Measurements from ENCODE around the gene VMP1. TPM values are rescaled to one million over a fixed set of nuclear protein-coding genes. Genes with fewer than 3 reads are reported as not detected.
"Not testable (repeated sequence)": the region's sequence is repeated elsewhere in the genome, so short reads cannot be mapped to it uniquely, and the experiment has no call there.

The VMP1 gene
- total and polyA plus RNA-seq, 2 of the 13 experiments (the other 11 are each of a cell fraction or from before 2014, with no cell fraction given) = 186 to 271 TPM

DNA sequence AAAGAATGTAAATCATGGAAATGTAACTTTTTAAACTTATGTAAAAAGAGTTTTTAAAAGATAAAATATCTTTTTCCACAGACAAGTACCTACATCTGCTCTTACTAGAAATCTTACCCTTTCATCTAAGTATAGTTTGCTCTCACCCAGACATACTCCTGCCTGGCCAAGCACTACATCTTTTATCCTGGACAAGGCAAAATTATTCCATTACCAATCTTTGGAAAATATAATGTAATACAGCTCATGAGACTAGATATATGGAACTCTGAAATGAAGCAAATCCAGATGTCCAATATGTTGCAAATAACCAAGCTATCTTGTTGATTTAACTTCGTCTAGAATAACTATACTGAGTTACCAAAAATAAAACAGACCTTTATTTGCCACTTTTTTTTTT, 50.0 kb downstream of the VMP1 start (continued):
- no peak for TF ChIP-seq ZSCAN9 (CRISPR knock-in tag; IDR thresholded peaks at IDR 0.05; ENCODE audit: borderline replicate concordance)
- no peak for TF ChIP-seq ZNF282 (IDR thresholded peaks at IDR 0.05; ENCODE audit: partially characterized antibody)

DNA sequence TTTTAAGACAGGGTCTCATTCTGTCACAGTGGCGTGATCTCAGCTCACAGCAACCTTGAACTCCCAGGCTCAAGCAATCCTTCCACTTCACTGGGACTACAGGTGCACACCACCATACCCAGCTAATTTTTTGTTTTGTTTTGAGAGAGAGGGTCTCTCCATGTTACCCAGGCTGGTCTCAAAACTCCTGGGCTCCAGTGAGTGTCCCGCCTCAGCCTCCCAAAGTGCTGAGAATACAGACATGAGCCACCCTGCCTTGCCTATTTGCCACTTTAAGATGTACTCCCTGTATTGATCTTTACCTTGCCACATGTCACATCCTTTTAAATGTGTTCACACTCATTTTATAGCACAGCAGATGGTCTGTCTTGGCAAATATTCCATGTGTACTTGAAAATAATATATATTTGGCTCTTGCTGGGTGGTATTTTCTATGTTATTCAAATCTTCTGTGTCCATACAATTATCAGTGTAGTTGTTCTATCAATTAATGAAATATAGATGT, 50.5 kb downstream of the VMP1 start:
- no peaks in the 10 kb centered on the region for H3K9me3 ChIP-seq (ENCODE audit: low read length)
- H3K36me3 ChIP-seq (replicated peaks in 1 of 2; ENCODE audit: control insufficient read depth in 1 of 2, insufficient read depth in 2 of 2, low read length in 2 of 2) = peaks cover 0 to 9% of the 10 kb centered on the region in 2 experiments; a peak in 2 of 5 replicates
- no peak overlapping the region for H2AFZ ChIP-seq (ENCODE audit: low read length)
- H3K4me1 ChIP-seq (ENCODE audit: insufficient read depth, low read length) = peaks cover 80% of the 10 kb centered on the region
- ATAC-seq (no peak), DNase-seq (ENCODE audit: low spot score) (no peak), FAIRE-seq (no peak)
- H3K27ac ChIP-seq (ENCODE audit: extremely low read length, insufficient read depth, low read length) = no peak overlapping the region
- H3K4me3 ChIP-seq (replicated peaks in 1 of 3; ENCODE audit: insufficient read depth in 1 of 3, low read depth in 2 of 3, low read length in 3 of 3) = no peak overlapping the region
- CTCF ChIA-PET (ENCODE audit: low intra/inter-chr PET ratio, low total read pairs) = no interaction called here
- no peaks in the 10 kb centered on the region for H3K27me3 ChIP-seq (ENCODE audit: control insufficient read depth in 1 of 2, insufficient read depth in 2 of 2, low read length in 2 of 2)
- WGBS (ENCODE audit: low lambda C conversion rate) = 96% methylated on average over 2 of the region's 2 CpGs
- H3K79me2 ChIP-seq (ENCODE audit: insufficient read depth, low read length) = peaks cover 13% of the 10 kb centered on the region
- intact Hi-C loops (cut with micrococcal nuclease; ENCODE audit: unreplicated experiment) = no loop called here
- H3K4me2 ChIP-seq (ENCODE audit: low read depth, low read length) = no peak overlapping the region
- TF ChIP-seq HNRNPLL (IDR thresholded peaks at IDR 0.05; ENCODE audit: low read depth, low read length, poor library complexity, severe bottlenecking) (no peak), NCOA2 (CRISPR knock-in tag; IDR thresholded peaks at IDR 0.05) (no peak), MLLT10 (CRISPR knock-in tag; IDR thresholded peaks at IDR 0.05) (no peak)
- no TSS peak for BruUV-seq (replicated peaks)
- POLR2A ChIA-PET = interaction anchor here (0.8 to 1.5 kb wide), 9 partner anchors 16 to 95 kb away, joined by 3 to 16 read pairs (median 4); no protein-coding TSS in a partner anchor
- no peak overlapping the region for H3K9ac ChIP-seq (ENCODE audit: insufficient read depth, low read depth, low read length)
- no peaks in the 10 kb centered on the region for H4K20me1 ChIP-seq (ENCODE audit: insufficient read depth, low read length)
- in situ Hi-C loops (cut with HindIII; ENCODE audit: extremely low pct_ligation_motif_present, low pct_unique_long_range_greater_than_20kb) = loop anchor here (5.0 kb wide), 3 partner anchors 34 to 79 kb away; partner anchors contain the start of genes PTRH2 and VMP1

DNA sequence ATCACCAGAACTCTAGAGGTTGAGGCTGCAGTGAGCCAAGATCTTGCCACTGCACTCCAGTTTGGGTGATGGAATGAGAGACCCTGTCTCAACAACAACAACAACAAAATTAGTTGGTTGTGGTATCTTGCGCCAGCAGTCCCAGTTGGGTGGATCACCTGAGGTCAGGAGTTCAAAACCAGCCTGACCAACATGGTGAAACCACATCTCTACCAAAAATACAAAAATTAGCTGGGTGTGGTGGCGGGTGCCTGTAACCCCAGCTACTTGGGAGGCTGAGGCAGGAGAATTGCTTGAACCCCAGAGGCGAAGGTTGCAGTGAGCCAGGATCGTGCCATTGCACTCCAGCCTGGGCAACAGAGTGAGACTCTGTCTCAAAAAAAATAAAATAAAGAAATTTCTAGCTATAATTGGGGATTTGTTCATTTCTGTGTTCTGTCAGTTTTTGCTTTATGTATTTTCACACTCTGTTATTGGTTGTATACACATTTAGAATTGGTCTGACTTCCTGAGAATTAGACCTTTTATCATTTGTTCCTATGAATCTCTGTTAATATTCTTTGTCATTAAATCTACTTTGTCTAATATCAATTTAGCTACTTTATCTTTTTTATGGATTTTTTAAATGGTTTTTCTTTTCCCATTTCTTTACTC, 51.7 kb downstream of the VMP1 start:
- BruUV-seq (replicated peaks); H3K4me3 ChIP-seq (replicated peaks in 1 of 3; ENCODE audit: insufficient read depth in 1 of 3, low read depth in 2 of 3, low read length in 3 of 3); H3K9me3 ChIP-seq (ENCODE audit: low read length); DNase-seq (ENCODE audit: low spot score); ATAC-seq; CTCF ChIA-PET (ENCODE audit: low intra/inter-chr PET ratio, low total read pairs); H4K20me1 ChIP-seq (ENCODE audit: insufficient read depth, low read length); H2AFZ ChIP-seq (ENCODE audit: low read length); H3K36me3 ChIP-seq (replicated peaks in 1 of 2; ENCODE audit: control insufficient read depth in 1 of 2, insufficient read depth in 2 of 2, low read length in 2 of 2); FAIRE-seq; H3K4me2 ChIP-seq (ENCODE audit: low read depth, low read length); H3K27me3 ChIP-seq (ENCODE audit: control insufficient read depth in 1 of 2, insufficient read depth in 2 of 2, low read length in 2 of 2); H3K9ac ChIP-seq (ENCODE audit: insufficient read depth, low read depth, low read length); intact Hi-C loops (cut with micrococcal nuclease; ENCODE audit: unreplicated experiment); H3K27ac ChIP-seq (ENCODE audit: extremely low read length, insufficient read depth, low read length): not testable (repeated sequence)
- Histone ChIP-seq H3K4me1 (ENCODE audit: insufficient read depth, low read length) (peaks cover 73% of the 10 kb centered on the region), H3K79me2 (ENCODE audit: insufficient read depth, low read length) (peaks cover 14% of the 10 kb centered on the region)
- 0 out of 2 replicates have a peak, but pooled peaks have one; percentile 29 for TF ChIP-seq HOXD1 (CRISPR knock-in tag; IDR thresholded peaks at IDR 0.05)
- 0 out of 2 replicates have a peak, but pooled peaks have one; percentile 15 for TF ChIP-seq ZNF460 (CRISPR knock-in tag; IDR thresholded peaks at IDR 0.05; ENCODE audit: borderline replicate concordance)
- TF ChIP-seq KAT8 (CRISPR knock-in tag; IDR thresholded peaks at IDR 0.05) = 0 out of 2 replicates have a peak, but pooled peaks have one; percentile 14
- in situ Hi-C loops (cut with HindIII; ENCODE audit: extremely low pct_ligation_motif_present, low pct_unique_long_range_greater_than_20kb) = loop anchor here (5.0 kb wide), 3 partner anchors 33 to 78 kb away; partner anchors contain the start of genes PTRH2 and VMP1
- POLR2A ChIA-PET = interaction anchor here (0.6 to 1.6 kb wide), 5 partner anchors 15 to 82 kb away, joined by 3 to 6 read pairs (median 4); no protein-coding TSS in a partner anchor
- WGBS (ENCODE audit: low lambda C conversion rate) = 97% methylated on average over 4 of the region's 4 CpGs
